ENCODE results near the gene ZBTB7C.
A peak's percentile ranks its signal among the peaks of the same experiment; 100 is the strongest.

Gene ZBTB7C

DNA sequence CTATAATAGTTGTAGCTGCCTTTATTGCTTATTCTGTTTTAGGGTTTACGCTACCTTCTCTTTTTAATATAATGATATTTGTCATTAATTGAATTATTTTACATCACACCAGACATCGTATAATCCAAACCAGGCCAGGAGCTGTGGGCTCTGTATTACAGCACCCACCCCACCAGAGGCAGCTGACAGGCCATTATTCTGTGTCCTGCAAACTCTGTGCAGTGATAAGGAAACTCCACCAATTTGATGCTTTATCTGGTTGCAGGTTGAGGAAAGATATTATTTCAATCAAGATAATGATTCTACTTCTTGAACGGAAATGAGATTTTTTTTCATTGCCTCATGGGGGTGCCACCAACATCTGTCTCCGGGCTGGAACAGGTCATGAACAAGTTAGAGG is 227.3 kb downstream of the ZBTB7C start:
- DNase-seq: no peak

DNA sequence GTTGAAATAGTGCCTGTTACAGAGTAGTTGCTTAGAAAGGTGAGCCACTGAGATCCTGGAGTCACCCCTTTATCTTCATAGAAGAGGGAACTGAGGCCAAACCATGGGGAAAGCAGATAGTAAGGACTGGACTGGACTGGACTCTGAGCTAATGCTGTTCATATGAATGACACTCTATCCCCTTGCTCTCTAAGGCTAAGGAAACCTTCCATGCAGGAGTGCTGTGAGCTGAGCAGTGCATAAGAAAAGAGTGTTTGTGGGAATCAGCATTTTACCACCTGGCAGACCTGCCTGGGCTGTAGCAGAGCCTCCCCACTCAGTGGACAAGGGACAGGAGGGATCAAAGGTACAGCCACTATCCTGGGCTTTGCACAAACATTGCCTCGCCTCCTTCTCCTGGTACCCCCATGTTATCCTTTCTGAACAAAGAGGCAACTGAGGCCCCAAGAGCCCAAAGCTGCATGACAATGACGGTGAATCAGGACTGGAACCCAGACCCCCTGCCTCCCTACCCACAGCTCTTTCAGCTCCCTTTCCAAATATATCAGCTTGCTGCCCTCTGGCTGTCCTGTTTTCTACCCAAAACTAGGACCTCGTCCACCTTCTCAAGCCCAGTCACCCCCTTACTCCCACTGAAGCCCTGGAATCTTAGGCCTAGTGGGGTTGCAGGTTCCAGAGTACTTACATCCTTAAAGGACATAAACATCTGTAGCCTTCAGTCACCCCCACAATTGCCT is 227.9 kb downstream of the ZBTB7C start:
- no peak for DNase-seq

DNA sequence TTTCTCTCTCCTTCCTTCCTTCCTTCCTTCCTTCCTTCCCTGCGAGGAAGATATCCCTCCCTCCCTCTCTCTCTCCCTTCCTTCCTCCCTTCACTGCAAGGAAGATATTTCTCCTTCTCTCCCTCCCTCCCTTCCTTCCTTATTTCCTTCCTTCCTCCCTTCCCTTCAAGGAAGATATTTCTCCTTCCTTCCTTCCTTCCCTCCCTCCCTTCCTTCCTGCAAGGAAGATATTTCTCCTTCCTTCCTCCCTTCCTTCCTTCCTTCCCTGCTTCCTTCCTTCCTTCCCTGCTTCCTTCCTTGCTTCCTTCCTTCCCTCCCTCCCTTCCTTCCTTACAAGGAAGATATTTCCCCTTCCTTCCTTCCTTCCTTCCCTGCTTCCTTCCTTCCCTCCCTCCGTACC is 229.5 kb downstream of the ZBTB7C start:
- DNase-seq: no peak

DNA sequence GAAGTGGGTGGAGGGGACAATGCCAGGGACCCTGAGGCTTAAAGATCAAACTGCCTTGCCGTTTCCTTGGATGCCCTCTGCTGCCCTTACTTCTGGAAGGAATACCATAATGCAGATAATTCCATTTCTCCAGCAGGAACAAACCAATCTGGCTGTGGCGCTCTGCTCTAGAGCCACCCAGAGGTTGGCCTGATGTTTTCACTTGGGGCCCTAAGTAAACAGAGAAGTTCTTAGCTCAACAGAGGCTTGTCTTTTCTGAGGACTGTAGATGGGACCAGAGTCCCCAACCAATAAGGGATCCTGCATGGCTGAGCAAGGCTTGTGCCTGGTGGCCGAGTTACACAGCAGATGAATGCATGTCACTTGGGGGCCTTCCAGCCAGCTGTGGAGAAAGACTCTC is 230.2 kb downstream of the ZBTB7C start:
- no peak for DNase-seq

DNA sequence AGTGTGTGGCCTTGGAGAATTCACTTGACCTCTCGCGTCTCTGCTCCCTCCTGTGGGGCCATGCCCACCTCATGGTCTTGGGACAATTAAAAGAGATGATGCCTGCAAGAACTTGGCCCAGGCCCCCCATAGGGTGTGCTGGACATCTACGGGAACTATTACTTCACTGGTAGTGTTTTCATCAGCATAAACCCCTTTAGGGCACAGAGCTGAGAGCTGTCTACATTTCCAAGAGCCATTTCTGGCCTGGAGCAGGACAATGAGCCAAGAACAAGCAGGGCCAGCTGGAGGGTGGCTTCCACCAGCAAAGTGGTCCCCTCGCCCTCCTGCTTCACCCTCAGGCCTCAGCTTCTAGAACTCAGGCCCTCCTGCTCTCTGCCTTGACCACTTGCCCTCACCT is 232.3 kb downstream of the ZBTB7C start:
- DNase-seq: no peak

DNA sequence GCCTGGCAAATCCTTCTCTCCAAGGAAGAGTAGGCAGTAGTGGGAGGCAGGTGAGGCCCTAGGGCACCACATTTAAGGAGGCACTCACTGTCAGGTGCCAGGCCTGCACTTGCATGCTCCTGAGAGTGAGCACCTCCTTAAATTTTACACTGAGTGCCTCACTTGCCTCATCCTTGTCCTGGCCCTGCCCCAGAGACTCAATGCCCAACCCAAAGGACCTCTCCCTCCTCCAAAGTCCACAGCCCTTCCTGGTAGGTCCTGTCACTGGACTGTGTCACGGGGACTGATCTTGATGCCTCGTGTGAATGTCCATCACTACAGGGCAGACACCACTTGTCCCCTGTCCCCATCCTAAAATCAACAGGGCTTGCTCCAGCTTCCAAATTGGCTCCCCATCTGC is 235.6 kb downstream of the ZBTB7C start:
- no peak for DNase-seq

DNA sequence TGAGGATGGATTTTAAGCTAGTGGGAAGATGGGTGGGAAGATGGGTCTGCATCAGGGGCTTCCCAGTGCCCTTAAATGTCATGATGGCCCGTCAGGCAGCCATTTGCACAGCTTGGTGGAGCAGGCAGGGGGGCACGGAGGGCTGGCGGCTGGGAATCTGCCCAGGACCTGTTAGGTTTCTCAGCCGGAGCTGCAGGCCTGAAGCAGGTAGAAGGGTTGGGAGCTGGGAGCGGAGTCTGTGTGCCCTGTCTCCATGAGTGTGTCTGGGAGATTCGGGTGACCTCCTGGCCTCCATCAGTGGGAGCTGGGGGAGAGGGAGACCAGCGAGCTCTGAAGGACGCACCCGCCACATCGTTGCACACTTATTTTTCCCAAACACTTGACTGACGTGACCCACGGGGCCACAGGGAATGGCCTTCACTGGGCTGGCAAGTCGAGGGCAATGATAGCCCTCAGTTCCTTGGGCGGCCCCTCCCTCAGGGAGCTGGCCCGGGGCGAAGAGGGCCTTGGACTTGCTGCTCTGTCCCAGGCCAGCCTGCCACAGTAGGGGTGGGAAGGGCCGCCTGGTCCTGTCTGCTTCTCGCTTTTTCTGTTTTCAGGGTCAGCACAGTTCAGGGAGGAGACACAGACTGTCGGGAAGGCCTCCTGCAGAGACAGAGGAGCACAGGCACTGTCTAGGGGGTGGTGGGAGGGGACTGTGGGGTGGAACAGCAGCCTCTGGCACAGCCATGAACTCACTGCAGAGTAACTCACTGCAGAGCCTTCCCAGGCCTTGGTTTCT is 236.8 kb downstream of the ZBTB7C start:
- no peak for DNase-seq

DNA sequence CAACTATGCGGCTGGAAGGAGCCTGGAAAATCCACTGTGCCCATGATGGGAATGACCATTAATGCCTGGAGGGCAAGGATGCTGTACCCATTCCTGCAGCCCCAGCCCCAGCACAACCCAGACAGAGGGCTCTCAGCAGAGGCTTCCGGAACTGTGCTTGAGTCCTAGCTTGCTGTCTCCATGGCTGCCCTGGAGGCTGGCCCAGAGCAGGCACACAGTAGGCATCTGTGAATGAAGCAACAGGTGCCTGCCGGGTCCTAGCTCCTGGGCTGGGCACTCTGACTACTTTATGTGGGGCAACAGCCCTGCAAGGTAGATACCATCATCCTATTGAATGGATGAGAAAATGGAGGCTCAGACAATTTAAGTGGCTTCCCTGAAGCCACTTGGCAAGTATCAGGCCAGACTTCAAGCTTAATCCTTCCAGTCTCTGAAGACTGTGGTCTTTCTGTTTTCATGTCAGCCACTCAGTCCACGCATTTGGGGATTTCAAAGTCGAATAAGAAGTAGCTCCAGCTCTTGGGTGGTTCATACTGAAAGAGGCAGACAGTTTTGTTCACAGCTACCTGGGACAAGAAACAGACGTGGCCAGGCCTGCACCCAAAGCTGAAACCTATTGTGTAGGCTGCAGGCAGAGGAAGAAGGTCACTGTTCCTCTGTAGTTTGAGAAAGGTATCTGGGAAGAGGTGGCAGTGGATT is 237.5 kb downstream of the ZBTB7C start:
- DNase-seq: no peak

DNA sequence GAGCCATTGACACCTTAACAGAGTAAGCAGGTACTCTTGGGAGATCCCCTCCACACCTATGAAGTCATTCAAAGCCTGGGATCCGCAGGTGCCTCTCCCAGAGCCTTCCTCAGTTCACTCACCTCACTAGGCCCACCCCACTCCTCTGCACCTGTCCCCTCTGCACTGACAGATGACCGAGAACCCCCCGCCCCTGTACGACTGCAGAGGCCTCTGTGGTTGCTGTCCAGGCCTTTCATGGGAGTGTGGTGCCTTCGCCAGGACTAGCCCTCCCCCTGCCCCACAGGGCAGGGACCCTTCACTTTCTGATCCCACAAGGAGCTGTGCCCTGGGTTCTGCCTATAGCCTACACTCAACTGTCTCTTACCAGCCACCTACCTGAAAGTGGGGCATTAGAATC is 238.5 kb downstream of the ZBTB7C start:
- DNase-seq: no peak

DNA sequence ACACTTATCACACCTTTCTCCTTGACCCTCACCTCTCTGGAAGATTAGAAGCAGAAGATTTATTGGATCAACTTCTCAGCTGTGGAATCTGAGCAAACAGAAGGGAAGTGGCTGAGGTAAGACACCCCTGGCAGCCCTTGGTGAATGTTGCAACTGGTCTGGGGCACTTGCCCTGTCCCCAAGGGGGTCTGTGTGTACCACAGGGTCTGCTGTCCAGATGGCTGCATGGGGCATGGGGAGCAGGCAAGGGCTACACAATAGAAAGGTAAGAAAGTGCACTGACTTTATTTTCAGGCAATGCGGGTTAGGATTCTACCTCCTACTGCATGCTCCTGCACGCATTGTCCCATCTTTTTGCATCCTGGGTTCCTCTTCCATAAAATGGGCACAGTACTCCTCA is 240.3 kb downstream of the ZBTB7C start:
- DNase-seq: no peak

DNA sequence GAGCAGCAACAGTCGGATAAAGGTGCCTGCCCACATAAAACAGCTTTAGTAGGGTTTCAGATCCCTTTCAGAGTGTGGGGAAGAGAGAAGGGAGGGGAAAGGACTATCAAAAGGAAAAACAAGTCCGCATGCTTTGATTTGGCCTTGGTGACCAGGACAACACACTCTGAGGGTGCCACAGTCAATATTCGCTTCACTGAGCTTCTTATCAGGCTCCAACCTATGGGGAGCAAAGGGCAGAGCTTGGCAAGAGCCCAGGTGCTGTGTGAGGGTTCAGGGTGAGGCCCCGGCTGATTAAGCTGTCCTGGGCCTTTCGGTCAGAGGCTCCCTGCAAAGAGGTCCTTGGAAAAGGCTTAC is 241.3 kb downstream of the ZBTB7C start:
- DNase-seq: no peak

DNA sequence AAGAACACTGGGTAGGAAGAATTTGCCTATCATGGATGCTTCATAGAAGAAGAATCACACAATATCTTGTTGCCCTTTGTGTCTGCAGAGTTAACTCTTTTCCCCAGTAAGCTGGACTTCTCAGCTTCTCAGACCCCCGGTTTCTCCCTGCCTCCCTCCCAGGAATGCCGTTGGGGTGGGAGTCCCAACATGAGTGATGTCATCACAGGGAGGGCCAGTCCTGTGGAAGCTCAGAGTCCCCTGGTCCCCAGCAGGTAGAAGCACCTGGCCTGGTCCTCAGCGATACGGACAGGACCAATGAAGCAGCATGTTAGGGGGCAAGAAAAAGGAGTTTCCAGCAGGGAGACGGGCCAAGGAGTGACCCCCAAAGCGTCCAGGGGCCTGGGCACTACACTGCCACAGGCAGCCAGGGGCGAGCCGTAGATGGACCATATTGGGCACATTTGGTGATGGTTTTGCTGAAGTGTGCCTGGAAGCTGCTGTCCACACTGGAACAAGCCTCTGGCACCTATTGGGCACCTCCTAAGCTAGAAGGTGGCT is 242.8 kb downstream of the ZBTB7C start:
- no peak for DNase-seq

DNA sequence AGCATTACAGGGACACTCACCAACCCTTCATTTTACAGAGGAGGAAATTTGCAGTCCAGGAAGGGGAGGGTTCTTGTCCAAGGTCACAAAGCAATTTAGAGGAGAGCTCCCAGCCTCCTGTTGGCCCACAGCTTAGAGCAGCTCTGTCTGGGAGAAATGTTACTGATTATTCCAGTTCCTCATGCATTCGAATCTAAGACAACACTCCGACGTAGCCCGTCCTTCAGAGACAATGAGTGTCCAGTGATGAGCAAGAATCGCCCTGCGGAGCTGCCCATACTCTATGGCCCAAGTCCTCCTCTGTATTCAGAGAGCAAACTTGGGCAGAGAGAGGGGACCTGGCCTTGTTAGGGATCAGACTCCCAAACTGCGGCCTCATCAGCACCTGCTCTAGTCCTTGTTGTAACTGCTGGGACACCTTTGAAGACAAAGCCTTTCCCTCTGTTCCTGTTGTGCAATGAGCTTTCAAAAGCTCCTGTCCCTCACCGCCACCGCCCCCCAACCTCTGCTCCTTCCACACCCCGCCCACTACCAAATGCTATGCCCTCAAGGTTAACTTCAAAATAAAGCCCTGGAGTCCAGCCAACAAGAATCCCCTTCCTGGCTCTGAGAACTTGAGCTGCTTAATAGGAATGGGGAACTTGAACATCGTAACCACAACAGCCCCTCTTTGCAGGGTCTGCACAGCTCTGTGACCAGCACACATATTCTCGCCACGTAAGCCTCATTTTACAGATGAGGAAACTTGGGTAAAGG is 243.9 kb downstream of the ZBTB7C start:
- DNase-seq: no peak

DNA sequence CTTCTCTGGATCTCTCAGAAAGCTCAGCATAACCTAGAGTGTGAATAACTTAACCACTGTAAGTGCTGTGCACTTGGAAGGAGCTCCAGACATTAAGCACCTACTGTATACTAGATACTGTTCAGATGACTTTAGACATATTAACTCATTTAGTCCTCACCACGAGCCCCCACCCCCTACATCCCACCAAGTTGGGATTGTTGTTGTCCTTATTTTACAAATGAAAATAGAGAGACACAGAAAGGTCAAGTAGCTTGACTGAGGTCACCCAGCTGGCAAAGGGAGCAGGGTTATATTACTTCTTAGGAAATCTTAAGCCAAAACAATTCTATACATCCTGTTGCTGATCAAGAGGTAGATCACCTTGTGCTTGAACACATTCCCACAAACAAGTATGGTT is 244.5 kb downstream of the ZBTB7C start:
- no peak for DNase-seq

DNA sequence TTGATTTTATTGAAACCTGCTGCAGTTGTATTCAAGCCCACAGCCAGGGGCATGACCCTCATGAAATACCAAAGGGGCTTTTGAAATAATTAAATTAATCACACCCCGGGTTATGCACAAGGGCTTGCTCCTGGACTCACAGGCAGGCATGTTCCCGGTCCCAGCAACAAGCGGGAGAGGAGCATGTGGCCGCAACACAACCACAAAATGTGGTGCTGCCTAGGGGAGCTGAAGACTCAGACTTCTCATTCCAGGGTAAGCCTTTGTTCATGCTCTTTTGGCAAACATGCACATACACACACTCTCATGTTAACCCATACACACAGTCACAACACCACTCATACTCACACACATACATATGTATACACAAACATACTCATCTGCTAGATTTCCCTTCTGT is 245.1 kb downstream of the ZBTB7C start:
- no peak for DNase-seq

DNA sequence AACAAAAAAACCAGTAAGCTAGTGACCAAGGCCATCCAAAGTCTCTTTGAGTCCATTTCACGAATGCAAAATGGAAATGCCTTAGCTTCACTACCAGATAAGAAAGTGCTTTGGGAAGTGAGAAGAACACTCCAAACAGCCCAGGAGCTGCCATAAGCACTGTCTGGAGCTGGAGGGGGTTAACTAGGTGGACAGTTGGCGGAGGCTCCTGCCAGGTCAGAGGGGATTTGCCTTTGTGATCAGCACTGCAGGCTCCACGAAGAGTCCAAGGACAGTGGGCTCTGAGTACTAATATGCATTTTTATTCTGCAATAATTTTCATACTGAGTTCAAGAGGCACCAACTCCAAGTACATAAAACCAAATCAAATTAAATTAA is 245.5 kb downstream of the ZBTB7C start:
- no peak for DNase-seq

DNA sequence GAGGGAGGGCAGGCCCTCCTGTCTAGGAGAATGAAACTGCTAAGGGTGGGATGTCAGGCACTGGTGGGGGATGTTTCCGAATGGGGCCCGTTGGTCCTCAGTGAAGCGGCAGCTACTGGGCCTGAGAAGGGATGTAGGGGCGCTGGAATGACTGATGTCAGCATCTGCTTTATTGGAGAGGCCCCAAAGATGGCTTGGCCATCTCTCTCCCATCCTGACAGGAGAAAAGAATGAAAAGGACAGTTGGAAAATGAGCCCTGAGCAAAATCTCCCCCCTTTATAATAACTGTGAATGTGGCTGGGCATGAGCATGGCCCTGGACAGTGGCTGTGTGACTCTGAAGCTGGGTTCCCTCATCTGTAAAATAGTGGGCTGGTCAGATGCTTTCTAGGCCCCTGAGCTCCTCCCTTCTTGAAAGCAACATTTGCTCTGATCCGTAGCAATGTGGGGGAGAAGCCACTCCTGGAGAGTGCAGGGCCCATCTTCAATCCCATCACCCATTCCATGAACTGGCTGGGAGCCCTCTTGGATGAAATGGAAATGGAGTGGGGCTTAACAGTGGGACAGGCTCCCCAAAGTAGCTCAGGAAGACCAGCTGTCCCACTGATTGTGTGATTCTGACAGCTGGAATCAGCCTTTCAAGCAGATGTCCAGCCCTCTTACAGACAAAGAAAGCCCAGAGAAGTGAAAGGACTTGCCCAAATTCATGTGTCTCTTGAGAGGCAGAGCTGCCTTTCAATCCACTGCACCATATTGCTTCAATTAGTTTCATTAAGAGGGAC is 246.0 kb downstream of the ZBTB7C start:
- DNase-seq: no peak

DNA sequence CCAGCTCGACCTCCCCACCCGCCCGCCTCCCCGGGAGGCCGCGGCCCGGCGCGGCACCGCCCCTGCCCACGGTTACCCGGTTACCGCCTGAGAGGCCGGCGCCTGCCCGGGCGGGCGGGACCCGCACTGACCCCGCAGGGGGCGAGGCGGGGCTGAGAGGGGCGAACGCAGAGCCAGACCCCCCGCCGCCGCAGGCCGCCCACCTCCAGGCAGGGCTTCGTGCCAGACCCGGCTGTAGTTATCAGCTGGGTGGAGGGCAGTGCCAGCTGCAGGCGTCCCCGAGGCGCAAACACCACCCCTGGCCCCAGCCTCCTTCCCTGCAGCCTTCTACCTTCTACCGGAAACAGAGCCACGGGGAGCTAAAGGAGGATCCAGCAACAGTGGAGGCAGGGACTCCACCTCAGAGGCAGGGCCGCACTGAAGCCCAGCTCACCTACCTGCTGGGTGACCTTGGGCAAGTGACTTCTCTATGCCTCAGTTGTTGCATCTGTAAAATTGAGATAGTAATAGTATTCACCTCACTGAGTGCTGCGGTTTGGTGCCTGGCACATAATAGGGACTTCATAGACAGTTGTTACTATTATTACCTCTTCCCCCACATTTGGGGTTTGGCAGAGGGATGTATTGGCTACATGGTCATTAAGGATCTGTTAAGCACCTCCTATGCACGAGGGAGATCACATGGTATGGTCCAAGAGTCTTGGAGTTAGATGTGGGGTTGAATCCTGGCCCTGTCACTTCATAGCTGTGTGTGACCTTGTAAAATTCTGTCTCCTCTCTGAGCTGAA is 247.1 kb downstream of the ZBTB7C start:
- DNase-seq: no peak

DNA sequence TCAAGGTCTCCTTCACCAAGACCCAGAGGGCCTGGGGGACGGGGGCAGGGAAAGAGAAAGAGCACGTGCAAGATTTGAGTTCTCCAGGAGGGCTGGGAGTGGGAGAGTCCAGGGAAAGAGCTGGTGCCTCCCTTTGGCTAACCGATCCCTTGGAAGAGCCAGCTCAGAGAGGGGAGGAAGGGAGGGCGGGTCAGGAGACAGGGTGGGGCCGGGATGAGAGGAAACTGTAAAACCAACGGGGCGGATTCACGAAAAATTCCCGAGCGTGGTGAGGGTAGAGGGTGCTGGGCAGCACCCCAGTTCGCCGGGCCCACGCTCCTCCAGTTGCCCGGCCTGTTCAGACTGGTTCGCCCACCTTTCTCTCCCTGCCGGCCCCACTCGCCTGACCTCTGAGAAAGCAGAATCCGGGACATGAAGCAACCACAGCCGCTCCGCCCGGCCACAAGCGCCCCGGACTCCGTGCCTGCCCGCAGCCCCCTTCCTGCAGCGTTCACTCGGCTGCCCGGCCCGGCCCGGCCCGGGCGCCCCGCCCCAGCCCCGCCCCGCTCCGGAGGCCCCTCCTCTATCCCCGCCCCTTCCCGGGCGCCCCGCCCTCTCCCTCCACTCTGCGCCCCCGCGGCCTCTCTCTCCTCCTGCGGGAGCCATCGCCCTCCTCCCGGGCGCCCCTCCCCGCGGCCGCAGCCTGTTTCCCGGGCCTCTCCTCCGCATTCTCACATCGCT is 247.8 kb downstream of the ZBTB7C start:
- peak; percentile 48 for DNase-seq

DNA sequence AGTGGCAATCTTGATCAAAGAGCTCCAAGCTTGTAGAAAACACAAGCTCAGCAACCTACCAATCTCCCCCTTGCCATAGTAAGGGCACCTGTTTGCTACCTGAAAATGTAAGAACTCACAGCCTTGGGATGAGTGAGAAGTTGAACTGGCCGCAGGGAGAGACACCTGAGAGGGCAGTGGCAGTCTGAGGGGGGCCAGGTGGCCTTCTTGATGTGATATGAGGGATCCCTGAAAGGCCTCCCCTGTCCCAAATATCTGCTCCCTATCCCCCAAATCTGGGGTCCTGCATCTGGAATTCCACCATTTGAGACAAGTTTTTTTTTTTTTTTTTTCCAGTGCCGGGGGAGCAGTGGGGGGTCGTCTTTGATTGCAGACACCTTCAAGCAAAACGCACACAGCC is 248.6 kb downstream of the ZBTB7C start:
- DNase-seq: no peak

DNA sequence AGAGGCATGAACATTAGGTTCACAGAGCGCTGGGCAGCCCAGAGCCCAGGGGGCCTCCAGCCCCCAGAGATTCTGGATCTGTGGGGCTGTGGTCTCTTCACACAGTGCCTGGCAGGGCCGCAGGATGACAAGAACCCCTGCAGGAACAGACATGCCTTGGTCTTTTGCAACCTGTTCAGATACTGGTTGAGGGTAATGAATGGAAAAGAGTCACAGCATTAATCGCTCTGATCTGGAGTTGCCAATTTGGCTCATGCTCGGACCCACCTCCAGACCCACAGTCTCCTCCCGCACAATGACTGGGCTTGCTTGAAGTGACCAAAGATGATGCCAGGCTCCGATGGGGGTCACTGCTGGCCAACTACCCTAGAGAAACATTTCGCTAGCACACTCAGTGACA is 249.4 kb downstream of the ZBTB7C start:
- DNase-seq: no peak

Measured in activated naive CD4-positive, alpha-beta T cell treated with anti-CD3 and anti-CD28 coated beads, Interleukin-2, amount 50 U/mL, for 16 hours (primary cell).